ENCODE data around the gene CHL1.

DNA sequence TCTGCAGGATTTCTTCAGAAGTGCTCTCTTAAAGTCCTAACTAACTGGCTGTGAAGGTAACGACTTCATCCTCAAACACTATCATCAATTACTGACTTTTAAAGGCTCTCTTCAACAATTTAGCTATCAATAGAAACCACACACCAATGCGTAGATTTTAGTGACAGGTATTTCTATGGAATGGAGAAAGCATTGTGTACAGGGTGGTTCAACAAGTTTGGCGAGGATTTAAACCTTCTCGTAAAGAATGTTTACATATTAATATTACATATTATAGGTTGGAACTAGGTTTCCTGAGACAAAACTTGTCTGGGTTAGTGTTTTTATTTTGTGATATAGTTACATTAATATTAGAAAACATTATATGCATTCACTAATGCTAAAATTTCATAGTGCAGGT, 233.6 kb downstream of the CHL1 start:
- no peak for TF ChIP-seq EZH2 (IDR thresholded peaks at IDR 0.05)
- TF ChIP-seq POLR2AphosphoS5 (IDR thresholded peaks at IDR 0.05; ENCODE audit: borderline replicate concordance, low read depth, low read length): no peak
